Measurements from ENCODE around the gene KCNC1.

KCNC1 gene

DNA sequence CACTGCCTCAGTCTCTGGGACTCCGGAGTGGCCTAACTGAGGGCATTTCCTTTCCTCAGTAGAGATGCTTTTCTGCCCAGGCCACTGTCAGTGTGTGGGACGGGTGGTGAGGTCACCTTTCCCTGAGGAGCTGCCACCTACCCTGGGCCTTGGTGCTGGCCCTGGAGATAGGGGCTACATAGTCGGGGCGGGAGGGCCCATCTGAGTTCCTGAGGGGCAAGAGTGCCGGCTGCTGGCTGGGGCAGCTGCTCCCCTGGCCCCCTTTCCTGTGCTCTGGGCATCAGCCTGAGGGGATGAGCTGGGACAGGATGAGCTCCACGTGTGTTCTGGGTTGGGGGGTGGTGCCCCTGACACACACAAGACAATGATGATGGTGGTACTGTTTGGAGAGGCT lies 5.4 kb downstream of the KCNC1 start:
- DNase-seq = no peak

DNA sequence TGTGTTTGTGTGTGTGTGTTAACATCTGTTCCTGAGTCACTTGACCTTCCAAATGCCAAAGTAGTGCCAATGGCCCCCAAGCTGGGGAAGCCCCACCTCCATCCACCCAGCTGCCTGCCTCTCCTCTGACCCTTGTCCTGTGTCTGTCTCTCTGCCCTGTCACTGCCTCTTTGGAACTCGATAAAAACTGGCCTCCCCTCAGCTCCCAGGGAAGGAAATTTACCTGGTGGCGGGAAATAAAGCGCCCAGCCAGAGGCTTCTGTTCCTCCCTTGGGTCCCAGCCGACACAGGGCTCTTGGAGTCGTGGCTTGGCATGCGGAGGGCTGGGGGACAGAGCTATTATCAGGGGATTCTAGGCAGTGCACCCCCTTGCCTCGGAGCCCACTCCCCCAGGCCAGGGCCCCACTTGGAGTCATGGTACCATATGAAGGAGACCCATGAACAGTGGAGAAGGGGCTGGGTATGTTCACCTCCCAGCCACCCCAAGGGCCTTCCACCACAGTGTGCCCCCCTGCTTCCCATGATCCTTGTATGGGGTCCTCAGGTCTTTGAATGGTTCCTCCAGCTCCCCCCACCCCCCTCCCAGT lies 6.2 kb downstream of the KCNC1 start:
- no peak for DNase-seq

GRCh38 chr11:17741487-17741886 lies 6.9 kb downstream of the KCNC1 start:
- DNase-seq = no peak

GRCh38 chr11:17742019-17742418 lies 7.4 kb downstream of the KCNC1 start:
- DNase-seq = no peak

GRCh38 chr11:17743026-17743807 lies 8.6 kb downstream of the KCNC1 start:
- no peak for DNase-seq

DNA sequence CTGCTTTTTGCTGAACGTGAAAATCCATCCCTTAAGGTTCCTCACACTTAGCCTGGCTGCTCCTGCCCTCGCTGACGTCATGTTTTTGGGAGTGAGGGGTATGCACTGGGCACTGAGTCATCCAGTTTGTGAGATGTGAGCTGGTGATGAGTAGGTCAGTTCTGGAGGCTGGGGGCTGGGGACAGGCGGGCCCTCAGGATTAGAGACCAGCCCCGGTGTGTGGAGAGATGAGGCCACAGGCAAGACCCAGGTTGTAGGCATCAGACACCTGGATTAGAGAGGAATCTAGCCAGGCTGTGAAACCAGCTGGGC lies 9.2 kb downstream of the KCNC1 start:
- no peak for DNase-seq

DNA sequence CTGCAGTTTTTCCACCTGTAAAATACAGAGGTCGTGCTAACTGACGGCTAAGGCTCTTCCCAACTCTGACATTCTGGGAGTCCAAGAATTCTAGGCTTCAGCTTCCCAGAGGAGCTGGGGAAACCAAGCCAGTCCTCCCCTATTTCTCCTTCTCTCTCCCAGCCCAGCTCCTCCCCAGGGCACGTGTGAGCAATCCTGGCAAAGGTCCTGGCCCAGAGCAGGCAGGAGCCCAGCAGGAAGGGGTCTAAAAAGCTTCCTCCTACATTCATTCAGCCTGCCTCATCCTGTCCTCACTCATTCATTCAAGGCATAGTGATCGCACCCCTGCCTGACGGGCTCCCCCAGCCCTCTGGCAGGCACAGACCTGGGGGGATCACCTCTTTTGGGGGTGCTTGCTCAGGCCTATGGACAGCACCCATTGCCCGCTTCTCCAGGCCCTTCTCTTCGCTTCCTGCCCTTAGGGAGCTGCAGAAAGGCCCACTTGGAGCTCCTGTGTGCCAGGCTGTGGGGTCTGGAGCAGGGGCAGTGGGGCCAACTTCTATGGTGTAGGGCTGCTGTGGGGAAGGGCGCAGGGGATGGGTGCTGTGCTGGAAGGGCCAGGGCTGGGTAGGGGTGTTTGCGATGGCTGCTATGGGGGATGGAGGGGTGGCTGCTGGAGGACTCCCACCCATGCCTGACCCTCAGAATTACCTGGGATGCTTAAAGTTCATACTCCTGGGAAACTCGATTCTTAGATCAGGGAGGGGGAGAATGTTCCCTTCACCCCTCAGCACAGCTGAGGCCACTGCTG lies 9.8 kb downstream of the KCNC1 start:
- DNase-seq = no peak

DNA sequence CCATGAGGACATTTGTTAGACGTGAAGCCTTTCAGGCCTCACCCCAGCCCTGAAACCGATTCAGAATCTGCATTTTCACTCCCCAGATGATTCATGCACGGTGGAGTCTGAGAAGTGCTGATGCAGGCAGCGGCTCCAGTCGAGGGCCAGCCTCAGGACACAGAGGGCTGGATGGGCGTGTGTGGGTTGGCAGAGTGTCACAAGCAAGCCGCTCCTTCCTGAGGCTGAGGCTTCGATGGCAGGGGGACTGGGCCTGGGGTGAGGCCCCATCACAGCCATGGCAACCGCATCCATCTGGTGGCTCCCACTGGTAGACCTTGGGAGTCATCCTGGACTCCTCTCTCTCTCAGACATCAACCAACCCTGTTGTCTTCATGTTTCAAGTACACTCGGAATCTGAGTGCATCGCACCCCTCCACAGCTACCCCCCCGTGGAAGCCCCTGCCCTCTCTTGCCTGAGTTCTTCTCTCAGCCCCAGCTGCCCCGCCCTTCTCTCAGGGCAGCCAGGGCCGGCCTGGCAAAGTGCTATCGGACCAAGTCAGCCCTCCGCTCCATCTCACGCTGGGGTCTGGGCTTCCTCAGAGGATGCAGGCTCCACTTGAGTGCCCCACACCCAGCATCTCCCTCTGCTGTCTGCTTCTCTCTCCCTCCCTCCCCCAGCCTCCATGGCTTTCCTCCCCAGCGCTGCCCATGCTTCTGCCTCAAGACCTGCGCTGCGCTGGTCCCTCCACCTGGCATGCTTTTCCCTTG lies 10.6 kb downstream of the KCNC1 start:
- no peak for DNase-seq

- no peak for DNase-seq
Observed at GRCh38 chr11:17746096-17746495, 11.5 kb downstream of the KCNC1 start.

GRCh38 chr11:17747131-17747955 lies 12.8 kb downstream of the KCNC1 start:
- no peak for DNase-seq

DNA sequence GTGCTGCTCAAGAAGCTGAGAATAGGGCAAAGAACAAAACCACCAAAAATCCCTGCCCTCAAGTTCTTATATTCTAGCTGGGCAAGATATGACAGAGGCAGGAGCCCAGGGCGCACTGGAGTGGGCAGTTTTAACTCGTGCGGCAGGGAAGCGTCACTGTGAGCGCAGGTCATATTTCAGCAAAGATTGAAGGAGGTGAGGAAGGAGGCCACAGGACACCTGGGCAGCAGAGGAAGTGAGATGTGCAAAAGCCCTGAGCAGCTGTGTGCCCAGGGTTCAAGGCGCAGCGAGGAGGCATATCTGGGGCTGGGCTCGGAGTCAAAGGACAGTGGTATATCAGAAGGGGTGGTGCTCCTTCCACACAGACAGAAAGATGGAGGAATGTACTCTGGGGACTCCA lies 13.5 kb downstream of the KCNC1 start:
- DNase-seq = no peak

DNA sequence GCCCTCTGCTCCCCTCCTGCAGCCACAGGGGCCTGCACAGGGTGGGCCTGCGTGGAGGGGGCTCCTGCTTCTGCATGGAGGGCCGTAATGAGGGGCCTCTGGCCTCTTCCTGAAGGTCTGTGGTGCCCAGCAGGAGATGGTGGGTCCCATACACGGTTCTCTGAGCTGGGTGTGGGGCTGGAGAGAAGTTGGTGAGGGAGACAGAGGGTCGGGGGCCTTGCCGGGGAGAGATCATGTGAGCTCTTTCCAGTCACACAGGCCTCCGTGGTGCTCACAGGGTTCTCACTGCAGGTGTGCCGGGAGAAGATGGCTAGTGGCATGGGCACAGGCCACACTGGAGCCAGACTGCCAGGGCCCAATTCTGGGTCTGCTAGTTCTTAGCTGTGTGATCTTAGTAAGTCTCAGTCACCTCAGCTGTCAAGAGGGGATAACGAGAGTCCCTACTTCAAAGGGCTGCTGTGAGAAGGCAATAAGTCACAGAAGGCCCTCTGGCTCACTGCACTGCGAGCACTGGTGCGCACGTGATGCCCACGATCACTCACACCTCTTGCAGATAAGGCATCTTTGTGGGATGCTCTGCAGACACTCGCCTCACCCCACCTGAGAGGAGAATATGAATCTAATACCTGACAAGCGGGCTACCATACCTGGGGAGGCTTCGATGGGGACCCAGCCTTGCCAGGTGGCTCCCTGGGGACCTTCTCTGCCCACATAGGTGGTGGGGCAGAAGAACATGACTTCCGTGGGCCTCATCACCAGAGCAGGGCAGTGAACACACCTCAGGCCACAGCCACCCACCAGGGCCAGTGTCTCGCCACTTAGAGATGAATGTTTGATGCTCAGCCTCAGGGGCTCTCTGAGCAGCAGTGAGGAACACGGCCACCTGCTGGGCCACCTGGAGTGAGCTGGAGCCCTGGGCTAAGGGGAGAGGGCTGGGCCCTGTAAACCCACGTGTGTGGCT lies 14.5 kb downstream of the KCNC1 start:
- no peak for DNase-seq

DNA sequence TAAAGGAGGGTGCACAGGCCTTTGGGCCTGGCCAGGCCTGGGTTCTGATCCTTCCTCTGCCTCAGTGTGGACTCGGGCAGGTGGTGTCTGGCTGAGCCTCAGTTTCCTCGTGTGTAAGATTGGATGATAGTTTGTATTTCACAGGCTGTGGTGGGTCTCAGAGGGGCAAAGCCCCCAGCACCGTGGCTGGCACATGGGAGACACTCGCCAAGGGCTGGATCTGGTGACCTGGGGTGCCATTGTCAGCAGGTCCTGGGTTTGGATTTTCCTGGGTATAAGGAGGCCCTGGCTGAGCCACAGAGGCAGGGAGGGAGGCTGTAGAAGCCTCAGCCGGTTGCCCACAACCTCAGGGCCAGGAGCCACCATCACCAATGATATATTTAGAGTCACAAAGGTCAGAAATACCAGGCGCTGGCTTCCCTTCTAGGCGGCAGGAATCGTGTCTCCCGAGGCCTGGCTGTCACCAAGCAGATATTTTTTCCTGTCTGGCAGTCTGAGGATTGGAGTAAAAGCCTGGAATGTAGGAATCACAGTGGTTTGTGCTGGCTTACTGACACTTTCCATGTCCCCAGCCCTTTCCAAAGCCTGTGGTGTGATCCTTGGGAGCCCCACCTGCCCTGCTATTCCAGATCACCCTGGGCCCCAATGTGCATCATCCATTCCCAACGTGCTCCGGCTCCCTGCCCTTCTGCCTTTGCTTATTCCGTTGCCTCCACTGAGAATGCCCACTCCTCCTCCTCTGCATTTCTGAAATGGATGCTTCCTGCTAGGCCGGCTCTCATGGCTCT lies 15.6 kb downstream of the KCNC1 start:
- DNase-seq = no peak

GRCh38 chr11:17750801-17751165 lies 16.2 kb downstream of the KCNC1 start:
- DNase-seq = no peak

DNA sequence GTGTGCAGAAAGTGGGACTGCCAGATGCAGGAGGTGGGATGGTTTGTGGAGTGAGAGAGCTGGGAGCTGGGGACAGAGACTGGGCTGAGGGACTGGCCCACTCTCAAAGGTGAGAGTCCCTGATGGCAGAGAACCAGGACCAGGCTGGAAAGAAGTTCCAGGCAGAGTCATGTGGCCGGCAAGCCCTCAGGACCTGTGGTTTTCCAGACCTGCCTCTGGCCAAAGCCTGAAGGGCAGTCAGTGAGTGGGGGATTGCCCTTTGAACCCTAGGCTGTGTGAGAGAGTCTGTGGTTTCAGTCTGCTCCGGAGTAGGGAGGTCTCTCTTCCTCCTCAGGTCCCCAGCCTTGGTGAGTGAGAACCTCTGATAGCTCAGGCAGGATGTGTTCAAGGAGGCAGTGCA lies 17.0 kb downstream of the KCNC1 start:
- DNase-seq = no peak

DNA sequence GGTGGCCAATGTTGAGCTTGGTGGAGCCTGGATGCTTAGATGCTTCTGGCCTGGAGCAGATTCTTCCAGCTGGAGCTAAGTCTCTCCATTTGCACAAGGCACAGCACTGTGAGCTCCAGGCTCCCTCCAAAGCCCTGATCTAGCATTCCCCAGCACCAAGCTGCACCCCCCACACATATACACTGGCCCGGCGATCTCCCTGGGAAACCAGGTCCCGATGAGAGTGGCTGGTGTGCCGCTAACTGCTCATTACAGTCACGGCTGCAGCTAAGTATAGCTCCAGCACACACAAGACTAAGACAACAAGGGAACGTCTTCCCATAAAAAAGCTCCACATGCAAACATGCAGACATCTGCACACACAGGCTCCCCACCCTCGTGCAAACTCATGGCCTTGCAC lies 17.6 kb downstream of the KCNC1 start:
- DNase-seq = no peak

- no peak for DNase-seq
Observed at GRCh38 chr11:17753153-17753552, 18.6 kb downstream of the KCNC1 start.

GRCh38 chr11:17753641-17754040 lies 19.1 kb downstream of the KCNC1 start:
- DNase-seq = no peak

GRCh38 chr11:17755891-17756290 lies 21.3 kb downstream of the KCNC1 start:
- DNase-seq = no peak
